IPS-18c (cell line): ENCODE data around the gene GREB1L.
"Not testable (repeated sequence)": the region's sequence is repeated elsewhere in the genome, so short reads cannot be mapped to it uniquely, and the experiment has no call there.

Source experiments
- H3K4me3 ChIP-seq: 2 replicates; pipeline ENCODE4 v1.7.0; 2013; ENCODE audit warnings: low read depth, mild to moderate bottlenecking, low read length, moderate library complexity; ENCODE audit not compliant: insufficient read depth
- H3K9me3 ChIP-seq: one replicate; pipeline ENCODE4 v1.6.1; 2013; ENCODE audit warnings: mild to moderate bottlenecking, low read length, moderate library complexity; ENCODE audit not compliant: control insufficient read depth, insufficient read depth

The GREB1L gene

GRCh38 chr18:21257386-21257785 is 15.4 kb downstream of the GREB1L start:
- Histone ChIP-seq H3K9me3 (no peaks in the 10 kb centered on the region), H3K4me3 (no peak overlapping the region)

- Histone ChIP-seq H3K4me3 (no peak overlapping the region), H3K9me3 (no peaks in the 10 kb centered on the region)
These were observed 18.6 kb downstream of the GREB1L start for GRCh38 chr18:21260621-21261020.

GRCh38 chr18:21261352-21261751 is 19.3 kb downstream of the GREB1L start:
- no peaks in the 10 kb centered on the region for H3K9me3 ChIP-seq
- no peak overlapping the region for H3K4me3 ChIP-seq

- no peak overlapping the region for H3K4me3 ChIP-seq
- no peaks in the 10 kb centered on the region for H3K9me3 ChIP-seq
These were observed 20.2 kb downstream of the GREB1L start for GRCh38 chr18:21262244-21262643.

GRCh38 chr18:21262979-21263378 is 20.9 kb downstream of the GREB1L start:
- H3K4me3 ChIP-seq, result no peak overlapping the region

GRCh38 chr18:21264651-21265050 is 22.6 kb downstream of the GREB1L start:
- no peaks in the 10 kb centered on the region for H3K9me3 ChIP-seq
- no peak overlapping the region for H3K4me3 ChIP-seq

More at GRCh38 chr18:21262979-21263378, 20.9 kb downstream of the GREB1L start:
- H3K9me3 ChIP-seq, result no peaks in the 10 kb centered on the region

GRCh38 chr18:21265971-21266673 is 24.1 kb downstream of the GREB1L start:
- no peak overlapping the region for H3K4me3 ChIP-seq
- H3K9me3 ChIP-seq, result no peaks in the 10 kb centered on the region

- H3K4me3 ChIP-seq, result no peak overlapping the region
- no peaks in the 10 kb centered on the region for H3K9me3 ChIP-seq
These were observed 25.4 kb downstream of the GREB1L start for GRCh38 chr18:21267400-21267799.

- H3K9me3 ChIP-seq, result no peaks in the 10 kb centered on the region
- H3K4me3 ChIP-seq, result no peak overlapping the region
These were observed 27.3 kb downstream of the GREB1L start for GRCh38 chr18:21269349-21269748.

- no peak overlapping the region for H3K4me3 ChIP-seq
- no peaks in the 10 kb centered on the region for H3K9me3 ChIP-seq
These were observed 28.4 kb downstream of the GREB1L start for GRCh38 chr18:21270453-21270852.

GRCh38 chr18:21272016-21272579 is 30.1 kb downstream of the GREB1L start:
- H3K9me3 ChIP-seq, result no peaks in the 10 kb centered on the region
- H3K4me3 ChIP-seq, result no peak overlapping the region

GRCh38 chr18:21273568-21273967 is 31.5 kb downstream of the GREB1L start:
- Histone ChIP-seq H3K9me3 (no peaks in the 10 kb centered on the region), H3K4me3 (no peak overlapping the region)

- Histone ChIP-seq H3K4me3 (no peak overlapping the region), H3K9me3 (no peaks in the 10 kb centered on the region)
These were observed 33.6 kb downstream of the GREB1L start for GRCh38 chr18:21275645-21276044.

- no peaks in the 10 kb centered on the region for H3K9me3 ChIP-seq
These were observed 35.5 kb downstream of the GREB1L start for GRCh38 chr18:21277578-21277977.

GRCh38 chr18:21278218-21278617 is 36.2 kb downstream of the GREB1L start:
- not testable (repeated sequence) for H3K9me3 ChIP-seq, H3K4me3 ChIP-seq

More at GRCh38 chr18:21277578-21277977, 35.5 kb downstream of the GREB1L start:
- H3K4me3 ChIP-seq, result no peak overlapping the region

- Histone ChIP-seq H3K4me3 (no peak overlapping the region), H3K9me3 (no peaks in the 10 kb centered on the region)
These were observed 39.6 kb downstream of the GREB1L start for GRCh38 chr18:21281603-21282002.

- Histone ChIP-seq H3K9me3 (no peaks in the 10 kb centered on the region), H3K4me3 (no peak overlapping the region)
These were observed 42.5 kb downstream of the GREB1L start for GRCh38 chr18:21284540-21284939.

GRCh38 chr18:21289827-21290226 is 47.8 kb downstream of the GREB1L start:
- Histone ChIP-seq H3K9me3 (no peaks in the 10 kb centered on the region), H3K4me3 (no peak overlapping the region)

- Histone ChIP-seq H3K4me3 (no peak overlapping the region), H3K9me3 (no peaks in the 10 kb centered on the region)
These were observed 49.1 kb downstream of the GREB1L start for GRCh38 chr18:21291106-21291505.
